ENCODE data around the gene SLC30A3. TPM values are rescaled to one million over a fixed set of nuclear protein-coding genes. Genes with fewer than 3 reads are reported as not detected.

Gene SLC30A3
- total RNA-seq, 1 donor from 2014 or later: 0.16 TPM

DNA sequence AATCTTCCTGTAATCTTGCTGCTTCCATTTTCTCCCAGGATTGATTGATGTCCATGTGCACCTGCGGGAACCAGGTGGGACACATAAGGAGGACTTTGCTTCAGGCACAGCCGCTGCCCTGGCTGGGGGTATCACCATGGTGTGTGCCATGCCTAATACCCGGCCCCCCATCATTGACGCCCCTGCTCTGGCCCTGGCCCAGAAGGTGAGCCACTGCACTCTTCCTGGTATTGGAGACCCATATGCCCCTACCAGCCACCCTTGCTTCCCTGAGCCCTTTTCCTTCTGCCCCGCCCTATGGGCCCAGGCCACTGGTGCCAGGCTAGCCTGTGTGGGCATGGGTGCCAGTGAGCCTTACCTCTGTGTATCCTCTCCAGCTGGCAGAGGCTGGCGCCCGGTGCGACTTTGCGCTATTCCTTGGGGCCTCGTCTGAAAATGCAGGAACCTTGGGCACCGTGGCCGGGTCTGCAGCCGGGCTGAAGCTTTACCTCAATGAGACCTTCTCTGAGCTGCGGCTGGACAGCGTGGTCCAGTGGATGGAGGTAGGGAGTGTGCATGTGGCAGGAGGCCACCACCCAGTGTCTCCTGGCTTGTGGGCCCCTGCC is 25.4 kb downstream of the SLC30A3 start:
- no peak for TF ChIP-seq EZH2 (IDR thresholded peaks at IDR 0.05; ENCODE audit: insufficient read depth, low read length)
- TF ChIP-seq, protein P1, sequence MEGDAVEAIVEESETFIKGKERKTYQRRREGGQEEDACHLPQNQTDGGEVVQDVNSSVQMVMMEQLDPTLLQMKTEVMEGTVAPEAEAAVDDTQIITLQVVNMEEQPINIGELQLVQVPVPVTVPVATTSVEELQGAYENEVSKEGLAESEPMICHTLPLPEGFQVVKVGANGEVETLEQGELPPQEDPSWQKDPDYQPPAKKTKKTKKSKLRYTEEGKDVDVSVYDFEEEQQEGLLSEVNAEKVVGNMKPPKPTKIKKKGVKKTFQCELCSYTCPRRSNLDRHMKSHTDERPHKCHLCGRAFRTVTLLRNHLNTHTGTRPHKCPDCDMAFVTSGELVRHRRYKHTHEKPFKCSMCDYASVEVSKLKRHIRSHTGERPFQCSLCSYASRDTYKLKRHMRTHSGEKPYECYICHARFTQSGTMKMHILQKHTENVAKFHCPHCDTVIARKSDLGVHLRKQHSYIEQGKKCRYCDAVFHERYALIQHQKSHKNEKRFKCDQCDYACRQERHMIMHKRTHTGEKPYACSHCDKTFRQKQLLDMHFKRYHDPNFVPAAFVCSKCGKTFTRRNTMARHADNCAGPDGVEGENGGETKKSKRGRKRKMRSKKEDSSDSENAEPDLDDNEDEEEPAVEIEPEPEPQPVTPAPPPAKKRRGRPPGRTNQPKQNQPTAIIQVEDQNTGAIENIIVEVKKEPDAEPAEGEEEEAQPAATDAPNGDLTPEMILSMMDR (IDR thresholded peaks at IDR 0.05; ENCODE audit: insufficient read depth, low read depth, low read length): no peak
- Histone ChIP-seq H3K4me2 (ENCODE audit: low read length) (no peak overlapping the region), H3K9ac (ENCODE audit: low read length) (no peak overlapping the region), H3K9me3 (ENCODE audit: insufficient read depth, low read depth, low read length) (no peaks in the 10 kb centered on the region), H3K36me3 (ENCODE audit: insufficient read depth, low read length) (peaks cover 66% of the 10 kb centered on the region), H3K4me3 (ENCODE audit: insufficient read depth, low read depth, low read length) (no peak overlapping the region), H3K79me2 (ENCODE audit: insufficient read depth, low read length) (no peaks in the 10 kb centered on the region), H3K4me1 (ENCODE audit: insufficient read depth, low read length) (no peaks in the 10 kb centered on the region), H4K20me1 (ENCODE audit: insufficient read depth, low read length) (peaks cover 19% of the 10 kb centered on the region), H3K27ac (ENCODE audit: low read depth, low read length) (no peak overlapping the region), H3K27me3 (ENCODE audit: insufficient read depth, low read length) (no peaks in the 10 kb centered on the region), H2AFZ (ENCODE audit: low read depth, low read length) (no peak overlapping the region)
- Mint-ChIP-seq H3K27ac (ENCODE audit: unreplicated experiment) (no peak overlapping the region), H3K4me3 (ENCODE audit: unreplicated experiment) (no peak overlapping the region), H3K27me3 (ENCODE audit: low read depth, unreplicated experiment) (no peaks in the 10 kb centered on the region), H3K36me3 (ENCODE audit: low read depth, unreplicated experiment) (peaks cover 24% of the 10 kb centered on the region), H3K4me1 (ENCODE audit: low read depth, unreplicated experiment) (no peaks in the 10 kb centered on the region), H3K9me3 (ENCODE audit: unreplicated experiment) (no peaks in the 10 kb centered on the region)
- FAIRE-seq (no peak), DNase-seq (ENCODE audit: low read depth) (no peak)

DNA sequence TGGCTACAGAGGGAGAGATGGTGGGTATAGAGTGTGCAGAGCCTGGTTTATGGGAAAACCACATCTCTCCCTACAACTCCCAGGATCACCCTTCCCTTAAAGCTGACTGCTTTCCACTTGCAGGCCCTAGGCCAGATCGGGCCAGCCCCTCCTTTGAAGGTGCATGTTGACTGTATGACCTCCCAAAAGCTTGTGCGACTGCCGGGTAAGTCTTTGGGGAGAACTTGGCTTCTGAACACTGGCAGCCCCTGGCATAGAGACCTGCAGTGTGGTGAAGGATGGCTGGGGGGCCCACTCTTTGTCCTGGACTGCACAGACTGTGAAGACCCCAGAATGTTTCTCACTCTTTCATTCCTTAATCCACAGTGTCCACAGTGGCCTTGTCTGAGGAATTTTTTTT is 26.2 kb downstream of the SLC30A3 start:
- Mint-ChIP-seq H3K27me3 (ENCODE audit: low read depth, unreplicated experiment) (no peaks in the 10 kb centered on the region), H3K27ac (ENCODE audit: unreplicated experiment) (no peak overlapping the region), H3K9me3 (ENCODE audit: unreplicated experiment) (no peaks in the 10 kb centered on the region), H3K4me1 (ENCODE audit: low read depth, unreplicated experiment) (no peaks in the 10 kb centered on the region), H3K36me3 (ENCODE audit: low read depth, unreplicated experiment) (peaks cover 20% of the 10 kb centered on the region), H3K4me3 (ENCODE audit: unreplicated experiment) (no peak overlapping the region)
- Histone ChIP-seq H3K9me3 (ENCODE audit: insufficient read depth, low read depth, low read length) (no peaks in the 10 kb centered on the region), H3K79me2 (ENCODE audit: insufficient read depth, low read length) (no peaks in the 10 kb centered on the region), H3K27ac (ENCODE audit: low read depth, low read length) (no peak overlapping the region), H4K20me1 (ENCODE audit: insufficient read depth, low read length) (peaks cover 19% of the 10 kb centered on the region), H3K27me3 (ENCODE audit: insufficient read depth, low read length) (no peaks in the 10 kb centered on the region), H3K9ac (ENCODE audit: low read length) (no peak overlapping the region), H3K4me2 (ENCODE audit: low read length) (no peak overlapping the region), H2AFZ (ENCODE audit: low read depth, low read length) (no peak overlapping the region), H3K4me3 (ENCODE audit: insufficient read depth, low read depth, low read length) (no peak overlapping the region), H3K36me3 (ENCODE audit: insufficient read depth, low read length) (peaks cover 70% of the 10 kb centered on the region), H3K4me1 (ENCODE audit: insufficient read depth, low read length) (no peaks in the 10 kb centered on the region)
- DNase-seq (ENCODE audit: low read depth): no peak
- FAIRE-seq: no peak
- no peak for TF ChIP-seq EZH2 (IDR thresholded peaks at IDR 0.05; ENCODE audit: insufficient read depth, low read length)
- TF ChIP-seq, protein P1 (IDR thresholded peaks at IDR 0.05; ENCODE audit: insufficient read depth, low read depth, low read length): no peak

DNA sequence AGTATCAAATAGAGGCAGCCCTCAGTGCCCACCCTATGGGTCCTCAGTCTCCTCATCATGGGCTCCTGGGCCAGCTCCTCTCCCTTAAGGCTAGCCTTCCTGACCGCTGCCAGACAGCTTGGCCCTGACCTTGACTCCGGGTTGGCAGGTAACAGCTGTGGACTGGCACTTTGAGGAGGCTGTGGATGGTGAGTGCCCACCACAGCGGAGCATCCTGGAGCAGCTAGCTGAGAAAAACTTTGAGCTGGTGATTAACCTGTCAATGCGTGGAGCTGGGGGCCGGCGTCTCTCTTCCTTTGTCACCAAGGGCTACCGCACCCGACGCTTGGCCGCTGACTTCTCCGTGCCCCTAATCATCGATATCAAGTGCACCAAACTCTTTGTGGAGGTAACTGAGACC is 26.7 kb downstream of the SLC30A3 start:
- Mint-ChIP-seq H3K9me3 (ENCODE audit: unreplicated experiment) (no peaks in the 10 kb centered on the region), H3K27me3 (ENCODE audit: low read depth, unreplicated experiment) (no peaks in the 10 kb centered on the region), H3K4me1 (ENCODE audit: low read depth, unreplicated experiment) (no peaks in the 10 kb centered on the region), H3K27ac (ENCODE audit: unreplicated experiment) (no peak overlapping the region), H3K36me3 (ENCODE audit: low read depth, unreplicated experiment) (peaks cover 22% of the 10 kb centered on the region), H3K4me3 (ENCODE audit: unreplicated experiment) (no peak overlapping the region)
- H3K36me3 ChIP-seq (ENCODE audit: insufficient read depth, low read length): peaks cover 74% of the 10 kb centered on the region
- FAIRE-seq (no peak), DNase-seq (ENCODE audit: low read depth) (no peak)
- no peaks in the 10 kb centered on the region for H3K27me3 ChIP-seq (ENCODE audit: insufficient read depth, low read length)
- H3K4me1 ChIP-seq (ENCODE audit: insufficient read depth, low read length): no peaks in the 10 kb centered on the region
- H2AFZ ChIP-seq (ENCODE audit: low read depth, low read length): no peak overlapping the region
- H3K79me2 ChIP-seq (ENCODE audit: insufficient read depth, low read length): no peaks in the 10 kb centered on the region
- TF ChIP-seq, protein P1 (IDR thresholded peaks at IDR 0.05; ENCODE audit: insufficient read depth, low read depth, low read length): no peak
- TF ChIP-seq EZH2 (IDR thresholded peaks at IDR 0.05; ENCODE audit: insufficient read depth, low read length): no peak
- H3K27ac ChIP-seq (ENCODE audit: low read depth, low read length): no peak overlapping the region
- H3K9me3 ChIP-seq (ENCODE audit: insufficient read depth, low read depth, low read length): no peaks in the 10 kb centered on the region
- peaks cover 18% of the 10 kb centered on the region for H4K20me1 ChIP-seq (ENCODE audit: insufficient read depth, low read length)
- H3K4me3 ChIP-seq (ENCODE audit: insufficient read depth, low read depth, low read length): no peak overlapping the region
- H3K9ac ChIP-seq (ENCODE audit: low read length): no peak overlapping the region
- H3K4me2 ChIP-seq (ENCODE audit: low read length): no peak overlapping the region
